ENCODE measurements around the gene PML.
"Not testable (repeated sequence)": the region's sequence is repeated elsewhere in the genome, so short reads cannot be mapped to it uniquely, and the experiment has no call there.

The PML gene

GRCh38 chr15:73956743-73957135 lies 37.8 kb upstream of the PML start:
- peak; percentile 91 for DNase-seq
- in situ Hi-C loops (cut with HindIII; ENCODE audit: low pct_ligation_motif_present, low pct_unique_long_range_greater_than_20kb, low sequenced_read_pairs): no loop called here

- in situ Hi-C loops (cut with HindIII; ENCODE audit: low pct_ligation_motif_present, low pct_unique_long_range_greater_than_20kb, low sequenced_read_pairs): no loop called here
- no peak for DNase-seq
Measured at GRCh38 chr15:73957276-73957675, 37.2 kb upstream of the PML start.

- in situ Hi-C loops (cut with HindIII; ENCODE audit: low pct_ligation_motif_present, low pct_unique_long_range_greater_than_20kb, low sequenced_read_pairs): no loop called here
- DNase-seq: no peak
Measured at GRCh38 chr15:73957785-73958184, 36.7 kb upstream of the PML start.

DNA sequence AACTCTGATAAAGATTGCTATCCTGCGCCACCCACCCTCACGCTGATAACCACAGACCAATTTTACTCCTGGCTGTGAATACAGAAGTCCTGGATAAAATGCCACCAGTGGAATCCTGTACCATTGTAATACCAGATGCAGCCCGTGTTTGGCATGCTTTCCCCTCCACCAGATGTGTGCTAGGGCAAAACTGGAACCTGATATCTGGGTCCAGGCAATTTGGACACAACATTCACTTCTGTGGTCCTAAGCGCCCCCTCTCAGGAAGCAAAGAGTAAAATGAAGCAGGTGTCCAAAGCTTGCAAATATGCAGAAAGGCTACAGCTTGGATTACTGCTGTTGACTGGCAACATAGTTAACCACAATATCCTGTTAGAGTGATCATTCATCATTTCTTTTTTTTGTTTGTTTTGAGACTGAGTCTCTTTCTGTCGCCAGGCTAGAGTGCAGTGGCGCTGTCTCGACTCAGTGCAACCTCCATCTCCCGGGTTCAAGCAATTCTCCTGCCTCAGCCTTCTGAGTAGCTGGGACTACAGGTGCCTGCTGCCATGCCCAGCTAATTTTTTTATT lies 35.4 kb upstream of the PML start:
- no peak for DNase-seq
- in situ Hi-C loops (cut with HindIII; ENCODE audit: low pct_ligation_motif_present, low pct_unique_long_range_greater_than_20kb, low sequenced_read_pairs): no loop called here

DNA sequence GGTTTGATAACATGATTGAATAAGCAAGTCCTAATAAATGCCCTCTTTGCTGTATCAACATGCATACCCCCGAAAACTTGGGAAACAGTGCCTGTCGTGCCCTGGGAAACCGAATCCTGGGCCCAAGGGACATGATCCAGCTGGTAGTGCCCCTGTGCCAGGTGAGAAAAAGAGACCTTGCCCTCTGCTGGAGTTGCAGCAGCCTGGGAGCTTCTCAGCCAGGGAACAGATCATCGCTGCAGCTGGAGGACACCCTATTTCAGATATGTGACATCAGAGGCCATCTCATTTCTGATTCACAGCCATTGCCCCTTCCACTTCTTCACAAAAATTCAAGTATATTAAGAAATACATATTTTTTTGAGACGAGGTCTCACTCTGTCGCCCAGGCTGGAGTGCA lies 34.7 kb upstream of the PML start:
- no peak for DNase-seq
- in situ Hi-C loops (cut with HindIII; ENCODE audit: low pct_ligation_motif_present, low pct_unique_long_range_greater_than_20kb, low sequenced_read_pairs): no loop called here

- in situ Hi-C loops (cut with HindIII; ENCODE audit: low pct_ligation_motif_present, low pct_unique_long_range_greater_than_20kb, low sequenced_read_pairs): not testable (repeated sequence)
Measured at GRCh38 chr15:73960472-73961070, 33.9 kb upstream of the PML start.

GRCh38 chr15:73962433-73962832 lies 32.1 kb upstream of the PML start:
- in situ Hi-C loops (cut with HindIII; ENCODE audit: low pct_ligation_motif_present, low pct_unique_long_range_greater_than_20kb, low sequenced_read_pairs): no loop called here
- no peak for DNase-seq

More at GRCh38 chr15:73960472-73961070, 33.9 kb upstream of the PML start:
- DNase-seq: not testable (repeated sequence)

DNA sequence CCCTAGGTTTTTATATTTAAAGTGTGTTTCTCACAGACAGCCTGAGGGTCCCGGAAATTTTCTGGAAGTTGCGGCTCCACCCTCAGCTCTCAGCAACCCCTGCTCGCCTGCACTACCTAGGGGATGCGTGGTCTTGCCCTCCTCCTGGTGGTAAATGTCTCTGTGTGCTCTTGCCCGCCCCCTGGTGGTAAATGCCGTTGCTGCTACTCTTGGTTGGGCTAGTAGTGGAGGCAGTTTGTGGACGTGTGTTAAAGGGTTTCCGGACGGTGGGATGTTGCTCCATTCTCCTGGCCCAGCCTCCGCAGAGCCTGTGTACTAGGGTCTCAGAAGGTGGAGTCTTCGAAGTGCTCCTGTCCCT lies 29.8 kb upstream of the PML start:
- peak; percentile 73 for DNase-seq
- in situ Hi-C loops (cut with HindIII; ENCODE audit: low pct_ligation_motif_present, low pct_unique_long_range_greater_than_20kb, low sequenced_read_pairs): no loop called here

- in situ Hi-C loops (cut with HindIII; ENCODE audit: low pct_ligation_motif_present, low pct_unique_long_range_greater_than_20kb, low sequenced_read_pairs): no loop called here
- DNase-seq: no peak
Measured at GRCh38 chr15:73965094-73965757, 29.3 kb upstream of the PML start.

GRCh38 chr15:73965758-73966113 lies 28.8 kb upstream of the PML start:
- DNase-seq: no peak
- in situ Hi-C loops (cut with HindIII; ENCODE audit: low pct_ligation_motif_present, low pct_unique_long_range_greater_than_20kb, low sequenced_read_pairs): no loop called here

DNA sequence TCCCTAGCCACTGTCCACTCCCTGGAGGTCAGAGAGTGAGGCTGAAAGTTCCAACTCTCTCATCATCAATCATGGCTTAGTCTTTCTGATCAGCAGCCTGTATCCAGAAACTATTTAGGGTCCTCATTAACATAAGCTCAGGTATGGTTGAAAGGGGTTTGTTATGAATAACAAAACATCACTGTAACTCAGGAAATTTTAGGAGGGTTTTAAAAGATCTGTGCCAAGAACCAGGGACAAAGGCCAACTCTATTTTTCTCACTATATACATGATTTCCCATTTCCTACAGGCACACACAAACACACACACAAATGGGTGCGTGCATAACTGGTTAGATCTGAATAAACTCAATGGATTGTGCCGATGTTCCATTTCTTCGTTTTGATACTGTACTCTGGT lies 26.1 kb upstream of the PML start:
- DNase-seq: no peak
- in situ Hi-C loops (cut with HindIII; ENCODE audit: low pct_ligation_motif_present, low pct_unique_long_range_greater_than_20kb, low sequenced_read_pairs): no loop called here

DNA sequence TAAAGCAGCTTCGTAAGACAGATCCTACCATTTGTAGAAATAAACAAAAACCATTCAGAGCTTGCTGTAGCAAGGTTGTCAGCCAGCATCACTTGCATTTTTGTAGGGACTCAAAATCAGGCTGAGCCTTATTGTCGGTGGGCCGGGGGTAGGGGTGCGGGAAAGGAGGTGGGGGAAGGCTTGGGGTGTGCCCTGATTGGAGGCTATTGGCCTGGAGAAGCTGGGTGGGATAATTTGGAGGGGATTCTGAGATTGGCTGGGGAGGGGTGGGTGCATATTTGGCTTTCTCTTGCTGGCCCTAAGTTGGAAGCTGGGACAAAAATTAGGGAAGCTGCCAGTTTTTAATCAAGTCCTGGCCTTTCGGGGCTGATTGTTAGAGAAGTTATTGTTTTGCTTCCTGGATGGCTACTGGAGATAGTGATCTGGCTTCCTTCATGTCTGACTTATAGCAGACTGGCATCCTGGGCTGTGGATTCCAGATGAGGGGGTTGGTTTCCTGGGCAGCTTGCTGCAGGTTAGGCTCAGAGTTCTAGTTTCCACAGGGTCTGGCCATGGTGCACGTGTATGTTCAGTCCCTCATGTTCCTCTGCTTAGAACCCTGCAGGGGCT lies 25.3 kb upstream of the PML start:
- in situ Hi-C loops (cut with HindIII; ENCODE audit: low pct_ligation_motif_present, low pct_unique_long_range_greater_than_20kb, low sequenced_read_pairs): no loop called here
- no peak for DNase-seq

DNA sequence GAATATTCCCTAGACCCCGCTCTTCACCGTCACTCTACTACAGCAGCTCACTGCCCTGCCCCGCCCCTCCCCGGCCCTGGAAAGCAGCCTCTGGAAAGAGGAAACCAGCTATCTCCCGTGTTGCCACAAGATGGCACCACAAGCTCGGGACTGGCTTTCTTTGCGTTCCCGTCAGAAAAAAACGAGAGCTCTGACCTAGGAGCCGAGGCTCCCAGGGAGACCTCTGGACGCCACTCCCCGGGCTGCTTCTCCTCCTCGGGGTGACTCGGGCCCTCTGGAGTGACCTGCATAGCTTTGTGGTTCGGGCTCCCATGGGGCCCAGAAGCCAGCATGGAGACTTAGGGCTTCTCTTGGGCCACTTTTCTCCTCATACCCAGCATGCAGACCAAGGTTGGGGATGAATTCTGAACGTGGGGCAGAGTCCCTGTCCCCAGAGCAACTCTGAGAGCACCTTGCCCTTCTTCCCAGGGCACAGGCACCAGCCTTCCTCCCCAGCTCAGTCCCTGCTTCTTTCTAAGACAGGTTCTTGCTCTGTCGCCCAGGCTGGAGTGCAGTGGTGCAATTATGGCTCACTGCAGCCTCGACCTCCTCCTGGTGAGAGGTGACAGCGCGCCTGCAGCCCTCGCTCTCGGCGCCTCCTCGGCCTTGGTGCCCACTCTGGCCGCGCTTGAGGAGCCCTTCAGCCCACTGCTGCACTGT lies 21.4 kb upstream of the PML start:
- in situ Hi-C loops (cut with HindIII; ENCODE audit: low pct_ligation_motif_present, low pct_unique_long_range_greater_than_20kb, low sequenced_read_pairs): no loop called here
- DNase-seq: peak; percentile 83

DNA sequence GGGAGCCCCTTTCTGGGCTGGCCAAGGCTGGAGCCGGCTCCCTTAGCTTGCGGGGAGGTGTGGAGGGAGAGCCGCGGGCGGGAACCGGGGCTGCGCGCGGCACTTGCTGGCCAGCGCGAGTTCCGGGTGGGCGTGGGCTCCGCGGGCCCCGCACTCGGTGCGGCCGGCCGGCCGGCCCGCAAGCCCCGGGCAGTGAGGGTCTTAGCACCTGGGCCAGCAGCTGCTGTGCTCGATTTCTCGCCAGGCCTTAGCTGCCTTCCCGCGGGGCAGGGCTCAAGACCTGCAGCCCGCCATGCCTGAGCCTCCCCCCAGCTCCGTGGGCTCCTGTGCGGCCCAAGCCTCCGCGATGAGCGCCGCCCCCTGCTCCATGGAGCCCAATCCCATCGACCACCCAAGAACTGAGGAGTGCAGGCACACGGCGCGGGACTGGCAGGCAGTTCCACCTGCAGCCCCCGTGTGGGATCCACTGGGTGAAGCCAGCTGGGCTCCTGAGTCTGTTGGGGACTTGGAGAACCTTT lies 20.8 kb upstream of the PML start:
- DNase-seq; in situ Hi-C loops (cut with HindIII; ENCODE audit: low pct_ligation_motif_present, low pct_unique_long_range_greater_than_20kb, low sequenced_read_pairs): not testable (repeated sequence)

DNA sequence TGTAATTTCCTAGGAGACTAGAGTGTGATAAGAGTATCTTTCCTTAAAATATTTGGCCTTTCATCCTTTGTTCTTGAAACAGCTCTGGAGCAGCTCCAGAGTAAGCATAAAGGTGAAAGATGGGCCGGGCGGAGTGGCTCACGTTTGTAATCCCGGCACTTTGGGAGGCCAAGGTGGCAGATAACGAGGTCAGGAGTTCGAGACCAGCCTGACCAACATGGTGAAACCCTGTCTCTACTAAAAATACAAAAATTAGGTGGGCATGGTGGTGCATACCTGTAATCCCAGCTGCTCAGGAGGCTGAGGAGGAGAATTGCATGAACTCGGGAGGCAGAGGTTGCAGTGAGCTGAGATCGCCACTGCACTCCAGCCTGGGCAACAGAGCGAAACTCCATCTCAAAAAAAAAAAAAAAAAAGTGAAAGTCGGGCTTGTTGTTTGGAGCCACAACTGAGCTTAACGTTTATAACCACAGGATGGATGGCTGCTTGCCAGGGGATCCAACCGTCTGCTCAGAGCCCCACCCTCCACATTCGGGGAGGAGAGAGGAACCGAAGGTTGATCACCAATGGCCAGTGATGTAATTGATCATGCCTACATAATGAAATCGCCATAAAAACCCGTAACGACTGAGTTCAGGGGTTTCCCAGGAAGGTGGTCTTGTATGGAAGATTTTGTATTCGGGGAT lies 18.9 kb upstream of the PML start:
- in situ Hi-C loops (cut with HindIII; ENCODE audit: low pct_ligation_motif_present, low pct_unique_long_range_greater_than_20kb, low sequenced_read_pairs): not testable (repeated sequence)
- DNase-seq: peak; percentile 34

GRCh38 chr15:73978896-73979295 lies 15.6 kb upstream of the PML start:
- DNase-seq: no peak
- in situ Hi-C loops (cut with HindIII; ENCODE audit: low pct_ligation_motif_present, low pct_unique_long_range_greater_than_20kb, low sequenced_read_pairs): no loop called here

DNA sequence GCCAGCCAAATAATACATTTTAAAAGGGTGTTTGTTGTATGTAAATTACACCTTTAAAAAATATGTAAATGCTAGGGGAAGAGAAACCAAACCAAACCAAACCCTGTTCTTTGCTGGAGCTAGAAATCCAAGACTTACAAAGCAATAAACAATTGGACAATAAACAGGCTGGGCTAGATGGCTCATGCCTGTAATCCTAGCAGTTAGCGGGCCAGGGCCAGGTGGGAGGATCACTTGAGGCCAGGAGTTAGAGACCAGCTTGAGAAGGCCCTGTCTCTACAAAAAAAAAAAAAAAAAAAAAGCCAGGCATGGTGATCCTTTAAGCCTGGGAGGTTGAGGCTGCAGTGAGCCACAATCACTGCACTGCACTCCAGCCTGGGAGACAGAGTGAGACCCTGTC lies 14.9 kb upstream of the PML start:
- in situ Hi-C loops (cut with HindIII; ENCODE audit: low pct_ligation_motif_present, low pct_unique_long_range_greater_than_20kb, low sequenced_read_pairs): no loop called here
- DNase-seq: no peak

DNA sequence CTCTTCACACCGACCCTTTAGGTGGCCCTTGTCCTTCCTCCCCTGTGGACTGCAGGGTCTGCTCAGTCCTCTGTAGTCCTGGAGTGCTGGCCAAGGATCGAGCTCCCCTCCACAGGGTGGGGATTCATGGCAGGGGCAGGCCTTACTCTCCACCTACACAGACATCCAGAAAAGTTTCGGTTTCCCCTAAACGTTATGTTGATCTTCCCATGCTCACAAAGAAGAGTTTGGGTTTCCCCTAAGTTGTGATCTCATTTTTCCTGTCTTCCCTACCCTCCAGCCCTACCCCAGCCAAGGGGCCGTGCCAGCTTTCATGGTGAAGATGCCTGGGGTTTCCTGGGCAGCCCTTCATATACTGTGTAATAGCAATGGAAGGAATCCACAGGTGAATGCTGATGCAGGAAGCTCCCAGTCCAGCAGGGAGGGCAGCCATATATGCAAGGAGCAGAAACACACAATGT lies 12.7 kb upstream of the PML start:
- peak; percentile 31 for DNase-seq
- in situ Hi-C loops (cut with HindIII; ENCODE audit: low pct_ligation_motif_present, low pct_unique_long_range_greater_than_20kb, low sequenced_read_pairs): no loop called here
